Ascending aorta (tissue), 2 donors: ENCODE data around the gene VPS4B. TPM values are rescaled to one million over a fixed set of nuclear protein-coding genes. Genes with fewer than 3 reads are reported as not detected.

Experiments
- DNase-seq, 2 donors: peaks; one replicate each; pipeline ENCODE4 v3.0.0-alpha.2; 2019; ENCODE audit warnings: low spot score in 2 of 2
- H3K27ac ChIP-seq, 2 donors: fragments of 200-600 bp; sonication (generic); one replicate each; pipeline ENCODE4 v1.5.1; 2016 to 2017; ENCODE audit warnings: mild to moderate bottlenecking in 1 of 2
- H3K27me3 ChIP-seq: fragments of 200-600 bp; sonication (generic); one replicate; pipeline ENCODE4 v1.5.1; 2017
- H3K36me3 ChIP-seq, 2 donors: fragments of 200-600 bp; sonication (generic); one replicate each; pipeline ENCODE4 v1.5.1; 2016
- H3K4me1 ChIP-seq, 2 donors: fragments of 200-600 bp; sonication (generic); one replicate each; pipeline ENCODE4 v1.5.1; 2016 to 2017; ENCODE audit warnings: mild to moderate bottlenecking in 1 of 2
- H3K4me3 ChIP-seq, 2 donors: fragments of 200-600 bp; sonication (generic); one replicate each; pipeline ENCODE4 v1.5.1; 2016 to 2017; ENCODE audit warnings: mild to moderate bottlenecking in 1 of 2
- H3K9me3 ChIP-seq, 2 donors: fragments of 200-600 bp; sonication (generic); one replicate each; pipeline ENCODE4 v1.5.1; 2016
- intact Hi-C: fragments of 100-400 bp; cut with DNase I; formaldehyde crosslinking; loops from one replicate; pipeline ENCODE4 v1.15.1; 2023
- total RNA-seq: library from RNA; depleted of rRNA; stranded (reverse); fragments of >200 nt; gene quantifications from one replicate; pipeline ENCODE4 v1.1.0, GENCODE V29; 2016
- TF ChIP-seq, protein P1 (sequence below), 3 experiments: fragments of 200-600 bp in 2 of 3; fragments of 450-650 bp in 1 of 3; sonication (generic) in 2 of 3; IDR thresholded peaks; one replicate each; pipeline ENCODE4 v1.5.1; 2016 to 2019; ENCODE audit warnings: antibody characterized with exemption in 3 of 3, mild to moderate bottlenecking in 1 of 3, moderate library complexity in 1 of 3

Gene VPS4B
- total RNA-seq, 1 donor from 2014 or later = 16.7 TPM

DNA sequence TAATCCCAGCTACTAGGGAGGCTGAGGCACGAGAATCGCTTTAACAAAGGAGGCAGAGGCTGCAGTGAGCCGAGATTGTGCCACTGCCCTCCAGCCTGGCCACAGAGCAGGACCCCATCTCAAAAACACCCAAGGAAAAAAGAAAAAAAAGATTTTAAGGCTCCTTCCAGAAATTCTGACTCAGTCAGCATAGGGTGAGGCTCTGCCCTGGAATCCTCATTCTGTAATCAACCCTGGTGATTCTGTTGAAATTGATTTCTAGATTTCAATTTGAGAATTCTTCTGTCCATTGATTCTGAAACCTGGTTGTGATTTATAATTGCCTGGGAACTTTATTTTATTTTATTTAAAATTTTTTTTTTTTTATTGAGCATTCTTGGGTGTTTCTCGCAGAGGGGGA lies 27.1 kb upstream of the VPS4B start:
- no peaks in the 10 kb centered on the region for H3K9me3 ChIP-seq
- H3K27ac ChIP-seq = no peak overlapping the region
- H3K36me3 ChIP-seq = no peaks in the 10 kb centered on the region
- no peak overlapping the region for H3K4me3 ChIP-seq
- intact Hi-C loops = no loop called here
- H3K27me3 ChIP-seq = no peaks in the 10 kb centered on the region
- no peaks in the 10 kb centered on the region for H3K4me1 ChIP-seq
- DNase-seq = no peak
- TF ChIP-seq, protein P1, sequence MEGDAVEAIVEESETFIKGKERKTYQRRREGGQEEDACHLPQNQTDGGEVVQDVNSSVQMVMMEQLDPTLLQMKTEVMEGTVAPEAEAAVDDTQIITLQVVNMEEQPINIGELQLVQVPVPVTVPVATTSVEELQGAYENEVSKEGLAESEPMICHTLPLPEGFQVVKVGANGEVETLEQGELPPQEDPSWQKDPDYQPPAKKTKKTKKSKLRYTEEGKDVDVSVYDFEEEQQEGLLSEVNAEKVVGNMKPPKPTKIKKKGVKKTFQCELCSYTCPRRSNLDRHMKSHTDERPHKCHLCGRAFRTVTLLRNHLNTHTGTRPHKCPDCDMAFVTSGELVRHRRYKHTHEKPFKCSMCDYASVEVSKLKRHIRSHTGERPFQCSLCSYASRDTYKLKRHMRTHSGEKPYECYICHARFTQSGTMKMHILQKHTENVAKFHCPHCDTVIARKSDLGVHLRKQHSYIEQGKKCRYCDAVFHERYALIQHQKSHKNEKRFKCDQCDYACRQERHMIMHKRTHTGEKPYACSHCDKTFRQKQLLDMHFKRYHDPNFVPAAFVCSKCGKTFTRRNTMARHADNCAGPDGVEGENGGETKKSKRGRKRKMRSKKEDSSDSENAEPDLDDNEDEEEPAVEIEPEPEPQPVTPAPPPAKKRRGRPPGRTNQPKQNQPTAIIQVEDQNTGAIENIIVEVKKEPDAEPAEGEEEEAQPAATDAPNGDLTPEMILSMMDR (IDR thresholded peaks at IDR 0.05) = no peak

DNA sequence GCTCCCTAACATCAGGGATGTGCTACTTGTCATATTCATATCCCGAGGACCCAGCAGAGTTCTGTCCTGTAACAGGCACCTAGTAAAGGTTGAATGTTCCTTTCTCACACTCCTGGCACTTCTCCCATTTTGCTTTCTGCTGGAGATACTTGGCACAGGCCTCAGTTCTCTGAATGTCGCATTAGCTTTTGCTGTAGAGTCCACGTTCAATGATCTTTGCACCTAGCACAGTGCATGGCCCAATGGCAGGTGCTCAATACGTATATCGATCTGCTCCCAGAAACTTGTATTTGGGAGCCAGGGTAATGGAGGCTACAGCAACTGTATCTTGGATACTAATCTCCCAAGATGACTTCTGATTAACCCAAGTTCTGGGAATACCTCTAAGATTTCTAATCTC lies 24.8 kb upstream of the VPS4B start:
- TF ChIP-seq, protein P1 (IDR thresholded peaks at IDR 0.05) = no peak
- Histone ChIP-seq H3K27me3 (no peaks in the 10 kb centered on the region), H3K36me3 (no peaks in the 10 kb centered on the region), H3K9me3 (no peaks in the 10 kb centered on the region), H3K27ac (no peak overlapping the region), H3K4me1 (no peaks in the 10 kb centered on the region), H3K4me3 (no peak overlapping the region)
- DNase-seq = no peak
- intact Hi-C loops = no loop called here

DNA sequence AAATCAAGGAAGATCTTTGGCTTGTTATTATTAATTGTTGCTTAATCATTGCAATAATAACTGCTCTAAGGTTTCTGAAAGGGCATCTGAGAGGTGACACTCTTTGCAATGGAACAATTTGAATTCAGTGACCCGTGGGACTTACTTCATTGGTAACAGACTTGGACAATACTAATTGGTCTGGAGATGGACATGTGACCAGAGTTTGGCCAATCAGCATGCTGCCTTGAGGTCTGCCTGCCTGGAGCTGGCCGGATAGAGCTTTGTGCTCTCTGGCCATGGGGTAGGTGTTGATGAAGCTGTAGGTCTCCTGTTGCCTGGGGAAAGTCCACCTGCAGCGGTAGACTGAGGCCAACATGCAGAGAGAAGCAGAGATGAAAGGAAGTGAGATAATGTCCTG lies 24.0 kb upstream of the VPS4B start:
- TF ChIP-seq, protein P1 (IDR thresholded peaks at IDR 0.05) = no peak
- H3K27me3 ChIP-seq = no peaks in the 10 kb centered on the region
- H3K36me3 ChIP-seq = no peaks in the 10 kb centered on the region
- no peak overlapping the region for H3K4me3 ChIP-seq
- H3K9me3 ChIP-seq = no peaks in the 10 kb centered on the region
- no peak for DNase-seq
- no peaks in the 10 kb centered on the region for H3K4me1 ChIP-seq
- intact Hi-C loops = no loop called here
- H3K27ac ChIP-seq = no peak overlapping the region

DNA sequence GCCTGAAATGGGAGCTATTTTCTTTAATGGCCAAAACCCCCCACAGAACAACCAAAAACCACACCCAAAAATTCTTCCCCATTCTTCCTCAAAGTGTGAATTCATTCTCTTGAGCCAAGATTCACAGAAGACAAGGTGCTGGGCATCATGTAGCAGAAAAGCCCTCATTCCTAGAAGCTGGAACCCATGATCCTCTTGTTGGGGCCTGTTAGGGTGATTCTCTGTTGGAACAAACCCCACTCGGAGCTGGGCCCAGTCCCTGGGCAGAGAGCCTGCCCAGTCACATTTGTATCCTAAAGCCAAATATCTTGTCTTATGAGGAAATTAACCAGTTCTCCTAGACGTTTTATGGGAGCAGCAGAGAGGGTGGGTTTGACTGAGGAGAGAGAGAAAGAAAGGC lies 22.8 kb upstream of the VPS4B start:
- intact Hi-C loops = no loop called here
- no peak overlapping the region for H3K27ac ChIP-seq

DNA sequence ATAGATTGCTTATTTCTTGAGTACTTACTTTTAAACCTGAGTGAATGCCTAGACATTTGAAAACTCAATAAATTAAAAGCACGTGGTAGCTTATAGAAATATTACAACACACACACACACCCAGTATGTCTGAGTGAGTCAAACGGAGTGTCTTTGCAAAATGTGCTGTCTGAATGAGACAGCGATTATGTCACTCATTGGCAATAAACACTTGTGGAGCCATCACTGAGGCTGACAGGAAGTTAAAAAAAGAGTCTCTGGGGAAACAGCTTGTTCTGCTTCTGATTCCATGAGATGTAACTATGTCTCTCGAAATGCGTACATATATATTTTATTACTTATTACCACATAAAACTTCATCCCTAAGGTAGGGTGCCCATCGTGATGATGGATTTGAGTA lies 22.3 kb upstream of the VPS4B start:
- no peaks in the 10 kb centered on the region for H3K4me1 ChIP-seq
- TF ChIP-seq, protein P1 (IDR thresholded peaks at IDR 0.05) = no peak
- no peaks in the 10 kb centered on the region for H3K36me3 ChIP-seq
- DNase-seq = no peak
- H3K9me3 ChIP-seq = no peaks in the 10 kb centered on the region
- H3K4me3 ChIP-seq = no peak overlapping the region
- no peaks in the 10 kb centered on the region for H3K27me3 ChIP-seq
- no peak overlapping the region for H3K27ac ChIP-seq
- intact Hi-C loops = no loop called here

More for the DNA sequence above, 22.8 kb upstream of the VPS4B start:
- Histone ChIP-seq H3K9me3 (no peaks in the 10 kb centered on the region), H3K4me1 (no peaks in the 10 kb centered on the region), H3K4me3 (no peak overlapping the region), H3K36me3 (no peaks in the 10 kb centered on the region), H3K27me3 (no peaks in the 10 kb centered on the region)
- no peak for DNase-seq
- TF ChIP-seq, protein P1 (IDR thresholded peaks at IDR 0.05) = no peak

DNA sequence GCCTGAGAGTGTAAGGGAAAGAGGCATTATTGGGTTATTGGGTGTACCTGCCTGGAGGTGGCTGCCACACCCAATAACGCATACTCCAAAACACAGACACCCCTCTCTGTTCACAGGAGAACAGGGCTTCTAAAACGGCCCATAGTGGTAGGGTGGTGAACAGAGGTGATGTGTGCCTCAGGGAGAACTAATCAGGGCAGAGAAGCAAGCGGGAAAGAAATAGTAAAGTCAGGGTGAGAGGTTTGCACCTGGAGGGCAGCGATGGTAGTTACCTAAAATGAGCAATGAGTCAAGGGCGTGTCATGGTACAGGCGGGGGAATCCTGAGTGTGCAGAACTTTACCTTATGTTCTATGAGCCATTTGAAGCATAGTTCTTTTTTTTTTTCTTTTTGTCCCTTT lies 21.6 kb upstream of the VPS4B start:
- Histone ChIP-seq H3K27me3 (no peaks in the 10 kb centered on the region), H3K4me1 (peaks cover 0 to 2% of the 10 kb centered on the region in 2 donors), H3K4me3 (no peak overlapping the region), H3K36me3 (no peaks in the 10 kb centered on the region), H3K9me3 (no peaks in the 10 kb centered on the region), H3K27ac (no peak overlapping the region)
- intact Hi-C loops = no loop called here
- TF ChIP-seq, protein P1 (IDR thresholded peaks at IDR 0.05) = no peak
- no peak for DNase-seq
